A673 (cell line): Measurements from ENCODE around the gene SMARCA4. TPM values are rescaled to one million over a fixed set of nuclear protein-coding genes. Genes with fewer than 3 reads are reported as not detected.

Source experiments
- BruUV-seq: library from RNA; stranded (reverse); fragments of 400-500 nt; replicated peaks from 2 replicates; lab custom pipeline; 2021; lab: Mats Ljungman, UMichigan
- CTCF ChIA-PET: fragments of 300-600 bp; sonication (Branson Sonifier 250); formaldehyde crosslinking; loops from one replicate; lab custom pipeline; 2022; ENCODE audit warnings: antibody characterized with exemption; lab: Charles Lee
- POLR2A ChIA-PET: fragments of 300-600 bp; sonication (Branson Sonifier 250); formaldehyde crosslinking; loops from one replicate; lab custom pipeline; 2022; ENCODE audit warnings: antibody characterized with exemption; ENCODE audit not compliant: low non-redundant PET; lab: Charles Lee
- DNase-seq: peaks from one replicate; pipeline ENCODE4 v3.0.0-alpha.2; 2015; ENCODE audit warnings: low spot score
- H3K27ac ChIP-seq: fragments of 200-600 bp; sonication (generic); 2 replicates; pipeline ENCODE4 v1.5.1; 2016; ENCODE audit warnings: mixed run types, low read depth, mild to moderate bottlenecking, mixed read lengths, antibody characterized with exemption, low read length; ENCODE audit not compliant: poor library complexity, severe bottlenecking
- H3K27me3 ChIP-seq: fragments of 200-600 bp; sonication (generic); replicated peaks from 2 replicates; pipeline ENCODE4 v1.6.1; 2017; ENCODE audit warnings: mixed run types, low read depth, mild to moderate bottlenecking, mixed read lengths, antibody characterized with exemption, low read length; ENCODE audit not compliant: insufficient read depth, poor library complexity
- H3K36me3 ChIP-seq: fragments of 200-600 bp; sonication (generic); 2 replicates; pipeline ENCODE4 v1.6.1; 2016; ENCODE audit warnings: mixed run types, mild to moderate bottlenecking, mixed read lengths, antibody characterized with exemption, low read length; ENCODE audit not compliant: insufficient read depth, poor library complexity, severe bottlenecking
- H3K4me1 ChIP-seq: fragments of 200-600 bp; sonication (generic); 2 replicates; pipeline ENCODE4 v1.6.1; 2017; ENCODE audit warnings: mixed run types, mild to moderate bottlenecking, mixed read lengths, antibody characterized with exemption, low read length; ENCODE audit not compliant: insufficient read depth, poor library complexity, severe bottlenecking
- H3K4me3 ChIP-seq: fragments of 200-600 bp; sonication (generic); 2 replicates; pipeline ENCODE4 v1.5.1; 2016; ENCODE audit warnings: low read depth, mixed run types, mild to moderate bottlenecking, mixed read lengths, low read length; ENCODE audit not compliant: poor library complexity, severe bottlenecking
- H3K9me3 ChIP-seq: fragments of 200-600 bp; sonication (generic); 2 replicates; pipeline ENCODE4 v1.6.1; 2016; ENCODE audit warnings: mixed run types, low read depth, mild to moderate bottlenecking, mixed read lengths, antibody characterized with exemption, low read length; ENCODE audit not compliant: poor library complexity, severe bottlenecking
- EZH2 ChIP-seq: fragments of 200-600 bp; sonication (generic); IDR thresholded peaks from 2 replicates; pipeline ENCODE4 v1.6.1; 2017; ENCODE audit warnings: borderline replicate concordance, low read depth, mild to moderate bottlenecking, mixed read lengths, antibody characterized with exemption, low read length; ENCODE audit not compliant: poor library complexity, severe bottlenecking
- intact Hi-C: fragments of 100-400 bp; cut with micrococcal nuclease; formaldehyde crosslinking; loops from one replicate; pipeline ENCODE4 v1.10.0; 2022; ENCODE audit not compliant: unreplicated experiment
- total RNA-seq: library from RNA; stranded (reverse); gene quantifications from 2 replicates; pipeline ENCODE4 v1.2.3, GENCODE V29; 2021
- TF ChIP-seq, protein P1 (sequence below): fragments of 300-800, 200-600 bp; sonication (generic); conservative IDR thresholded peaks from 2 replicates; pipeline ENCODE4 v1.5.1; 2017; ENCODE audit warnings: low read depth, mild to moderate bottlenecking, antibody characterized with exemption, low read length, moderate library complexity, mixed read lengths

SMARCA4 gene
- total RNA-seq, 1 experiment from 2014 or later, result 307 TPM

DNA sequence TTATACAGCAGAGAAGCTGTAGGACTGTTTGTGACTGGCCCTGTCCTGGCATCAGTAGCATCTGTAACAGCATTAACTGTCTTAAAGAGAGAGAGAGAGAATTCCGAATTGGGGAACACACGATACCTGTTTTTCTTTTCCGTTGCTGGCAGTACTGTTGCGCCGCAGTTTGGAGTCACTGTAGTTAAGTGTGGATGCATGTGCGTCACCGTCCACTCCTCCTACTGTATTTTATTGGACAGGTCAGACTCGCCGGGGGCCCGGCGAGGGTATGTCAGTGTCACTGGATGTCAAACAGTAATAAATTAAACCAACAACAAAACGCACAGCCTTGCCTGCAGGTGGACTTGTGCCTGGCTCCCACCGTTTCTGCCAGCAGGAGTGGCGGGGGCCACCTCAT is 101.1 kb downstream of the SMARCA4 start:
- H3K4me3 ChIP-seq, result no peak overlapping the region
- intact Hi-C loops, result no loop called here
- no peak overlapping the region for H3K27ac ChIP-seq
- H3K36me3 ChIP-seq, result peaks cover 56% of the 10 kb centered on the region
- H3K27me3 ChIP-seq, result no peaks in the 10 kb centered on the region
- ChIA-PET CTCF (no interaction called here), POLR2A (no interaction called here)
- TF ChIP-seq, protein P1, sequence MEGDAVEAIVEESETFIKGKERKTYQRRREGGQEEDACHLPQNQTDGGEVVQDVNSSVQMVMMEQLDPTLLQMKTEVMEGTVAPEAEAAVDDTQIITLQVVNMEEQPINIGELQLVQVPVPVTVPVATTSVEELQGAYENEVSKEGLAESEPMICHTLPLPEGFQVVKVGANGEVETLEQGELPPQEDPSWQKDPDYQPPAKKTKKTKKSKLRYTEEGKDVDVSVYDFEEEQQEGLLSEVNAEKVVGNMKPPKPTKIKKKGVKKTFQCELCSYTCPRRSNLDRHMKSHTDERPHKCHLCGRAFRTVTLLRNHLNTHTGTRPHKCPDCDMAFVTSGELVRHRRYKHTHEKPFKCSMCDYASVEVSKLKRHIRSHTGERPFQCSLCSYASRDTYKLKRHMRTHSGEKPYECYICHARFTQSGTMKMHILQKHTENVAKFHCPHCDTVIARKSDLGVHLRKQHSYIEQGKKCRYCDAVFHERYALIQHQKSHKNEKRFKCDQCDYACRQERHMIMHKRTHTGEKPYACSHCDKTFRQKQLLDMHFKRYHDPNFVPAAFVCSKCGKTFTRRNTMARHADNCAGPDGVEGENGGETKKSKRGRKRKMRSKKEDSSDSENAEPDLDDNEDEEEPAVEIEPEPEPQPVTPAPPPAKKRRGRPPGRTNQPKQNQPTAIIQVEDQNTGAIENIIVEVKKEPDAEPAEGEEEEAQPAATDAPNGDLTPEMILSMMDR, result no peak
- no peak for TF ChIP-seq EZH2
- DNase-seq, result no peak
- no peaks in the 10 kb centered on the region for H3K9me3 ChIP-seq
- TSS peak; percentile 79 for BruUV-seq
- H3K4me1 ChIP-seq, result no peaks in the 10 kb centered on the region

GRCh38 chr19:11063434-11063833 is 102.6 kb downstream of the SMARCA4 start:
- H3K36me3 ChIP-seq, result peaks cover 63% of the 10 kb centered on the region

GRCh38 chr19:11064831-11065303 is 104.0 kb downstream of the SMARCA4 start:
- no TSS peak for BruUV-seq
- no peak overlapping the region for H3K27ac ChIP-seq
- ChIA-PET CTCF (interaction anchor here (0.8 to 0.9 kb wide), 2 partner anchors 29 to 61 kb away, joined by 3 to 9 read pairs; no protein-coding TSS in a partner anchor), POLR2A (no interaction called here)
- intact Hi-C loops, result no loop called here
- no peak overlapping the region for H3K4me3 ChIP-seq
- no peaks in the 10 kb centered on the region for H3K27me3 ChIP-seq
- H3K36me3 ChIP-seq, result peaks cover 49% of the 10 kb centered on the region
- TF ChIP-seq, protein P1, result no peak
- no peak for TF ChIP-seq EZH2
- no peaks in the 10 kb centered on the region for H3K4me1 ChIP-seq
- DNase-seq, result no peak
- no peaks in the 10 kb centered on the region for H3K9me3 ChIP-seq

More at GRCh38 chr19:11063434-11063833, 102.6 kb downstream of the SMARCA4 start:
- no peak for DNase-seq
- Histone ChIP-seq H3K4me1 (no peaks in the 10 kb centered on the region), H3K4me3 (no peak overlapping the region), H3K27me3 (no peaks in the 10 kb centered on the region), H3K27ac (no peak overlapping the region), H3K9me3 (no peaks in the 10 kb centered on the region)
- TF ChIP-seq, protein P1, result no peak
- TF ChIP-seq EZH2, result no peak
- ChIA-PET POLR2A (no interaction called here), CTCF (no interaction called here)
- no TSS peak for BruUV-seq
- intact Hi-C loops, result no loop called here
